Left cardiac atrium (tissue), 4 donors: ENCODE data around the gene TSPAN31. TPM values are rescaled to one million over a fixed set of nuclear protein-coding genes. Genes with fewer than 3 reads are reported as not detected.

Experiments used
- ATAC-seq, 2 donors: fragments of 200-7000 bp; cut with Tn5 transposase; one replicate each; pipeline ENCODE4 v1.9.1; 2020; ENCODE audit warnings: mild to moderate bottlenecking in 2 of 2, moderate library complexity in 2 of 2
- DNase-seq: peaks from one replicate; pipeline ENCODE4 v3.0.0-alpha.2; 2020
- intact Hi-C, 2 donors: fragments of 100-400 bp; cut with DNase I; formaldehyde crosslinking; loops; one replicate each; pipeline versions ENCODE4 v1.14.1 to v1.15.1; 2022 to 2023
- total RNA-seq, 2 donors: library from RNA; stranded (reverse); fragmentation: NEBNext Ultra II Directional; extraction: Animal tissue kit (Norgen Biotek cat#: 25700); gene quantifications; one replicate each; pipeline ENCODE4 v1.2.1, GENCODE V29; 2021
- donor health status: DM: no; HTN: yes; CAD: no.
- donor health status: DM: no; HTN: yes; CAD: no; lungs with severe emphysema.
- donor health status: DM: yes; HTN: yes; CAD: no.
- donor health status: Dilated cardiomyopathy.

The TSPAN31 gene
- total RNA-seq, 2 donors from 2014 or later: 34.9 to 37.1 TPM

- ATAC-seq (no peak), DNase-seq (no peak)
- intact Hi-C loops: no loop called here
Measured at GRCh38 chr12:57775044-57775443, 30.2 kb downstream of the TSPAN31 start.

- intact Hi-C loops: no loop called here
- ATAC-seq (no peak), DNase-seq (no peak)
Measured at GRCh38 chr12:57775563-57776246, 30.9 kb downstream of the TSPAN31 start.

- intact Hi-C loops: no loop called here
- DNase-seq (no peak), ATAC-seq (no peak)
Measured at GRCh38 chr12:57776247-57776587, 31.4 kb downstream of the TSPAN31 start.

- ATAC-seq: no peak
- intact Hi-C loops: no loop called here
Measured at GRCh38 chr12:57777367-57777766, 32.5 kb downstream of the TSPAN31 start.

GRCh38 chr12:57777911-57778310 lies 33.1 kb downstream of the TSPAN31 start:
- DNase-seq: no peak
- intact Hi-C loops: no loop called here
- no peak for ATAC-seq

More at GRCh38 chr12:57777367-57777766, 32.5 kb downstream of the TSPAN31 start:
- DNase-seq: no peak

- ATAC-seq (no peak), DNase-seq (no peak)
- intact Hi-C loops: no loop called here
Measured at GRCh38 chr12:57779736-57780135, 34.9 kb downstream of the TSPAN31 start.

- intact Hi-C loops: no loop called here
- DNase-seq (no peak), ATAC-seq (no peak)
Measured at GRCh38 chr12:57780284-57780897, 35.6 kb downstream of the TSPAN31 start.

GRCh38 chr12:57781244-57781643 lies 36.4 kb downstream of the TSPAN31 start:
- no peak for ATAC-seq
- intact Hi-C loops: no loop called here
- no peak for DNase-seq

GRCh38 chr12:57781801-57782200 lies 37.0 kb downstream of the TSPAN31 start:
- ATAC-seq (no peak), DNase-seq (no peak)
- intact Hi-C loops: no loop called here

GRCh38 chr12:57782243-57782607 lies 37.4 kb downstream of the TSPAN31 start:
- DNase-seq (no peak), ATAC-seq (no peak)
- intact Hi-C loops: no loop called here

GRCh38 chr12:57782608-57783465 lies 38.0 kb downstream of the TSPAN31 start, which contains the start of gene TSFM:
Gene TSFM (plus strand): TSS chr12:57782787. CDS start chr12:57782802, 15 bp downstream.
- peak; percentile 85 to 98 for ATAC-seq
- intact Hi-C loops: no loop called here
- peak; percentile 97 for DNase-seq

- DNase-seq (no peak), ATAC-seq (no peak)
- intact Hi-C loops: no loop called here
Measured at GRCh38 chr12:57783466-57783801, 38.6 kb downstream of the TSPAN31 start.

GRCh38 chr12:57783861-57784260 lies 39.0 kb downstream of the TSPAN31 start:
- DNase-seq (no peak), ATAC-seq (no peak)
- intact Hi-C loops: no loop called here

GRCh38 chr12:57793920-57794319 lies 49.1 kb downstream of the TSPAN31 start:
- intact Hi-C loops: no loop called here
- DNase-seq (no peak), ATAC-seq (peak in 1 of 2 donors; percentile 86)

GRCh38 chr12:57795354-57795753 lies 50.5 kb downstream of the TSPAN31 start:
- DNase-seq (no peak), ATAC-seq (no peak)
- intact Hi-C loops: no loop called here

- DNase-seq: no peak
- intact Hi-C loops: no loop called here
- no peak for ATAC-seq
Measured at GRCh38 chr12:57796996-57797395, 52.2 kb downstream of the TSPAN31 start.

GRCh38 chr12:57797933-57798332 lies 53.1 kb downstream of the TSPAN31 start:
- intact Hi-C loops: no loop called here
- ATAC-seq (no peak), DNase-seq (no peak)
